ENCODE data around the gene CBLC. TPM values are rescaled to one million over a fixed set of nuclear protein-coding genes. Genes with fewer than 3 reads are reported as not detected.

The CBLC gene, protein sequence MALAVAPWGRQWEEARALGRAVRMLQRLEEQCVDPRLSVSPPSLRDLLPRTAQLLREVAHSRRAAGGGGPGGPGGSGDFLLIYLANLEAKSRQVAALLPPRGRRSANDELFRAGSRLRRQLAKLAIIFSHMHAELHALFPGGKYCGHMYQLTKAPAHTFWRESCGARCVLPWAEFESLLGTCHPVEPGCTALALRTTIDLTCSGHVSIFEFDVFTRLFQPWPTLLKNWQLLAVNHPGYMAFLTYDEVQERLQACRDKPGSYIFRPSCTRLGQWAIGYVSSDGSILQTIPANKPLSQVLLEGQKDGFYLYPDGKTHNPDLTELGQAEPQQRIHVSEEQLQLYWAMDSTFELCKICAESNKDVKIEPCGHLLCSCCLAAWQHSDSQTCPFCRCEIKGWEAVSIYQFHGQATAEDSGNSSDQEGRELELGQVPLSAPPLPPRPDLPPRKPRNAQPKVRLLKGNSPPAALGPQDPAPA
- total RNA-seq (2012; rRNA removed): not detected in 2 replicates

DNA sequence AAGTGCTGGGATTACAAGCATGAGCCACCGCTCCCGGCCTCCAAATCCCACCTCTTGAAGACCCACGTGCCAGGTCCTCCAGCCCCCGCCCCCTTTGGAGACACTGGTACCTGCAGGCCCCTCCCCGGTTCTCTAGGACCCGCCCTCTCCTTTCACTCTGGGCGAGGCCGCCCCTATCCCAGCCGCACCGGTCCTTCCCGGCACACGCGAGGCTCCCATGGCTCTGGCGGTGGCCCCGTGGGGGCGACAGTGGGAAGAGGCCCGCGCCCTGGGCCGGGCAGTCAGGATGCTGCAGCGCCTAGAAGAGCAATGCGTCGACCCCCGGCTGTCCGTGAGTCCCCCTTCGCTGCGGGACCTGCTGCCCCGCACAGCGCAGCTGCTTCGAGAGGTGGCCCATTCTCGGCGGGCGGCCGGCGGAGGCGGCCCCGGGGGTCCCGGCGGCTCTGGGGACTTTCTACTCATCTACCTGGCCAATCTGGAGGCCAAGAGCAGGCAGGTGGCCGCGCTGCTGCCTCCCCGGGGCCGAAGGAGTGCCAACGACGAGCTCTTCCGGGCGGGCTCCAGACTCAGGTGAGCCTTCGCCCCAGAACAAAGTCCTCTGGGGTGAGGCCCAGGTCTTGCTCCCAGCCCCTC is at the start of gene CBLC:
CBLC (plus strand) TSS at position 176 of the 633 bp plus-strand sequence; CDS start at position 218, 42 bp downstream.
- H3K9me3 ChIP-seq (replicated peaks; ENCODE audit: low read length): no peaks in the 10 kb centered on the region
- no peak within 1 kb of the TSS for H3K9ac ChIP-seq (ENCODE audit: low read depth, low read length)
- no peaks in the 10 kb centered on the region for H3K27me3 ChIP-seq (ENCODE audit: control insufficient read depth, insufficient read depth, low read length)
- H3K36me3 ChIP-seq (ENCODE audit: insufficient read depth, low read length): no peaks in the 10 kb centered on the region
- no peak within 1 kb of the TSS for H3K4me3 ChIP-seq (ENCODE audit: low read length)
- peaks cover 25% of the 10 kb centered on the region for H3K4me1 ChIP-seq (ENCODE audit: control insufficient read depth, insufficient read depth, low read length)
- H3K4me2 ChIP-seq (ENCODE audit: low read length): no peak within 1 kb of the TSS

DNA sequence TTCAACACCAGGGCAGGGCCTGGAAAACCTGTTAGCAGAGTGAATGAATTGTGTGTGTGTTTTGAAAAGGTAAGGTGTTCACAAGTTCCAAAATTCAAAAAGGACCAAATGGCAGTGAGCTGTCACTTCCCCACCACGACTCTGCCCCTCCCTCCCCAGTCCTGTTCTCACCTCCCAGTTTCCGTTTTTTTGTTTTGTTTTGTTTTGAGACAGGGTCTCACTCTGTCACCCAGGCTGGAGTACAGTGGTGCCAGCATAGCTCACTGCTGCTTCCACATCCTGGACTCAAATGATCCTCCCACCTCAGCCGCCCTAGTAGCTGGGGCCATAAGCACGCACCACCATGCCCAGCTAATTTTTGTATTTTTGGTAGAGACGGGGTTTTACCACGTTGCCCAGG is 49.5 kb upstream of the CBLC start:
- Histone ChIP-seq H3K36me3 (ENCODE audit: insufficient read depth, low read length) (no peaks in the 10 kb centered on the region), H3K4me2 (ENCODE audit: low read length) (no peak overlapping the region), H3K4me3 (ENCODE audit: low read length) (no peak overlapping the region), H3K27me3 (ENCODE audit: control insufficient read depth, insufficient read depth, low read length) (no peaks in the 10 kb centered on the region), H3K4me1 (ENCODE audit: control insufficient read depth, insufficient read depth, low read length) (peaks cover 17% of the 10 kb centered on the region), H3K9me3 (replicated peaks; ENCODE audit: low read length) (no peaks in the 10 kb centered on the region), H3K9ac (ENCODE audit: low read depth, low read length) (no peak overlapping the region)

DNA sequence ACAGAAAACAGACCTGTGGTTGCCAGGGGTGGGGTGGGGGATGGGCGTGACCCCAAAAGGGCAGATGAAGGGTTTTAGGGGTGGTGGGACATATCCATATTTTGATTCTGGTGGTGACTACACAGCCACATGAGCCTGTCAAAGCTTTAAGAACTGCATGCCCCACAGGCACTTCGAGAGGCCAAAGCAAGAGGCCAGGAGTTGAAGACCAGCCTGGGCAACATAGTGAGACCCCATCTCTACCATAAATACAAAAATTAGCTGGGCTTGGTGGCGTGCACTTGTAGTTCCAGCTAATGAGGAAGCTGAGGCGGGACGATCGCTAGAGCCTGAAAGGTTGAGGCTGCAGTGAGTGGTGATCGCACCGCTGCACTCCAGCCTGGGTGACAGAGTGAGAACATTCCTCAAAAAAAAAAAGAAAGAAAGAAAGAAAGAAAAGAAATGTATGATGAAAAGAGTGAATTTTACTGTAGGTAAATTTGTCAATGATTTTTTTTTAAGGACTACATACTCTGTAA is 48.1 kb upstream of the CBLC start:
- peaks cover 10% of the 10 kb centered on the region for H3K4me1 ChIP-seq (ENCODE audit: control insufficient read depth, insufficient read depth, low read length)
- no peak overlapping the region for H3K4me2 ChIP-seq (ENCODE audit: low read length)
- no peaks in the 10 kb centered on the region for H3K36me3 ChIP-seq (ENCODE audit: insufficient read depth, low read length)
- no peak overlapping the region for H3K4me3 ChIP-seq (ENCODE audit: low read length)
- no peaks in the 10 kb centered on the region for H3K9me3 ChIP-seq (replicated peaks; ENCODE audit: low read length)
- H3K27me3 ChIP-seq (ENCODE audit: control insufficient read depth, insufficient read depth, low read length): no peaks in the 10 kb centered on the region
- H3K9ac ChIP-seq (ENCODE audit: low read depth, low read length): no peak overlapping the region

DNA sequence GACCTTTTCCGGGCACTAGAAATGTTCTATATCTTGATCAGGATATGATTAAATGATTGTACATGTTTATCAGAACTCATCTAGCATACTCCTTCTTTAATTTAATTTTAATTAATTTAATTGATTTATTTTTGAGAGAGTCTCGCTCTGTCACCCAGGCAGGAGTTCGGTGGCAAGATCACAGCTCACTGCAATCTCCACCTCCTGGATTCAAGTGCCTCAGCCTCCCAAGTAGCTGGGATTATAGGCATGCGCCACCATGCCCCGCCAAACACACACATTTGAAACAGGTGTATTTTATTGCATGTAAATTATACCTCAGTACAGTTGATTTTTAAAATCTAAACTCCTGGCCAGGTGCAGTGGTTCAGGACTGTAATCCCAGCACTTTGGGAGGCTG is 46.6 kb upstream of the CBLC start:
- no peaks in the 10 kb centered on the region for H3K4me1 ChIP-seq (ENCODE audit: control insufficient read depth, insufficient read depth, low read length)
- H3K27me3 ChIP-seq (ENCODE audit: control insufficient read depth, insufficient read depth, low read length): no peaks in the 10 kb centered on the region
- H3K9me3 ChIP-seq (replicated peaks; ENCODE audit: low read length): no peaks in the 10 kb centered on the region
- no peak overlapping the region for H3K4me2 ChIP-seq (ENCODE audit: low read length)
- H3K4me3 ChIP-seq (ENCODE audit: low read length): no peak overlapping the region
- no peak overlapping the region for H3K9ac ChIP-seq (ENCODE audit: low read depth, low read length)
- H3K36me3 ChIP-seq (ENCODE audit: insufficient read depth, low read length): no peaks in the 10 kb centered on the region

DNA sequence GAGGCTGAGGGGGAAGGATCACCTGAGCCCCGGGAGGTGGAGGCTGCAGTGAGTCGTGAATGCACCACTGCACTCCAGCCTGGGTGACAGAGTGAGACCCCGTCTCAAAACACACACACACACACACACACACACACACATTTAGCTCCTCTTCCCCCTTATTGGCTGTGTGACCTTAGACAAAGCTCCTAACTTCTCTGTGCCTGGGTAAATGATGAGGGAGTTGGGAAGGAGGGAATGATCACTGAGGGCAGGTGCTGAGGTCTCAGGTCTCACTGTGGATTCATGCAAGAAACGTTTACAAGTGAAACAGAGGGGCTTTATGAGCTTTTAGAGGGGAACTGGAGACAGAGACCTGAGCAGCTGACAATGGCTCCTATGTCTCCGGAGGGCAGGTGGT is 46.1 kb upstream of the CBLC start:
- Histone ChIP-seq H3K4me1 (ENCODE audit: control insufficient read depth, insufficient read depth, low read length) (peaks cover 1% of the 10 kb centered on the region), H3K27me3 (ENCODE audit: control insufficient read depth, insufficient read depth, low read length) (no peaks in the 10 kb centered on the region), H3K36me3 (ENCODE audit: insufficient read depth, low read length) (no peaks in the 10 kb centered on the region), H3K9ac (ENCODE audit: low read depth, low read length) (no peak overlapping the region), H3K4me2 (ENCODE audit: low read length) (no peak overlapping the region), H3K4me3 (ENCODE audit: low read length) (no peak overlapping the region), H3K9me3 (replicated peaks; ENCODE audit: low read length) (no peaks in the 10 kb centered on the region)

DNA sequence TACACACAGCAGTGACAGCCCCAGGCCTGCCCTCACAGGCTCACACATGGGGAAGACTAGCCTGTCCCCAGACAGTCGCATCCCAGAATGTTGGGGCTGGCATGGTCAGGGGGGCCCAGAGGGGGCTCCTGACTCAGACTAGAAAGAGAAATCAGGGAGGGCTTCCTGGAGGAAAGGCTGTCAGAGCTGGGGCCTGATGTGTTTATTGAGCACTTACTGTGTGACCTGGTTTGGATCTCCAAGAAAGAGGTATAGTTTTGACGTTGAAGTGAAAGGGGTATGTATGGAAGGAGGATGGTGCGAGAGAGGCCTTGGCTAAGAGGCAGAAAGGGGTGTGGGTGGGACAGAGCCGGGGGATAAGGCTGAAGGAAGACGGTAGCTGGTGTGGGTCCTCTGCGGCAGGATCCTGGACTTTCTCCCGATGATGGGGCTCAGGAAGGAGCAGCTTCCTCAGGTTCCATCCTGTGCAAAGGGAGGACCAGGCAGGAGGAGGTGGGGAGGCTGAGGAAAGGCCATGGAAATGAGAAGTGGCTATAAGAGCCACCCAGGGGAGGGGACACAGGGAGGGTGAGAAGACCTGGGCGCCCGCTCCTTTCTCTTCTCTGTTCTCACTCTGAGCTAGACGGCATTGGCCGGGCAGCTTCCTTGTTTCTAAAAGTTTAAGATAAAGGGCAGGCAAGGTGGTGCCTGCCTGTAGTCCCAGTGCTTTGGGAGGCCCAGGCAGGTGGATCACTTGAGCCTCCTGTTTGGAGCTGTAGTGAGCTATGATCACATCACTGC is 45.3 kb upstream of the CBLC start:
- H3K9me3 ChIP-seq (replicated peaks; ENCODE audit: low read length): no peaks in the 10 kb centered on the region
- H3K27me3 ChIP-seq (ENCODE audit: control insufficient read depth, insufficient read depth, low read length): no peaks in the 10 kb centered on the region
- no peak overlapping the region for H3K4me3 ChIP-seq (ENCODE audit: low read length)
- H3K4me1 ChIP-seq (ENCODE audit: control insufficient read depth, insufficient read depth, low read length): peaks cover 9% of the 10 kb centered on the region
- no peak overlapping the region for H3K4me2 ChIP-seq (ENCODE audit: low read length)
- no peaks in the 10 kb centered on the region for H3K36me3 ChIP-seq (ENCODE audit: insufficient read depth, low read length)
- H3K9ac ChIP-seq (ENCODE audit: low read depth, low read length): no peak overlapping the region

DNA sequence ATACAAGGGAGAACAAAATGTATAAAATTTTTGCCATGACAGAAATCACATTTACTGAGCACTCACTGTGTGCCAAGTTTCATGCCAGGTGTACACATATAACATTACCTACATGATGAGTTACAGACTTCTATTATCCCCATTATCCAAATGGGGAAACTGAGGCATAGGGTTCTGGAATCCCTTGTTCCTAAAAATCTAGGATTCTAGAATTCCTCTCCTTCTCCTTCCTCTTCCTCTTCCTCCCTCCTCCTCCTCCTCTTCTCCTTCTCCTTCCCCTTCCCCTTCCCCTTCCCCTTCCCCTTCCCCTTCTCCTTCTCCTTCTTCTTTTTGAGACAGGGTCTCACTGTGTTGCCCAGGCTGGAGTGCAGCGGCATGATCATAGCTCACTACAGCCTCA is 43.3 kb upstream of the CBLC start:
- no peak overlapping the region for H3K4me2 ChIP-seq (ENCODE audit: low read length)
- H3K4me3 ChIP-seq (ENCODE audit: low read length): no peak overlapping the region
- H3K4me1 ChIP-seq (ENCODE audit: control insufficient read depth, insufficient read depth, low read length): peaks cover 22% of the 10 kb centered on the region
- no peaks in the 10 kb centered on the region for H3K9me3 ChIP-seq (replicated peaks; ENCODE audit: low read length)
- no peaks in the 10 kb centered on the region for H3K36me3 ChIP-seq (ENCODE audit: insufficient read depth, low read length)
- no peaks in the 10 kb centered on the region for H3K27me3 ChIP-seq (ENCODE audit: control insufficient read depth, insufficient read depth, low read length)
- no peak overlapping the region for H3K9ac ChIP-seq (ENCODE audit: low read depth, low read length)

DNA sequence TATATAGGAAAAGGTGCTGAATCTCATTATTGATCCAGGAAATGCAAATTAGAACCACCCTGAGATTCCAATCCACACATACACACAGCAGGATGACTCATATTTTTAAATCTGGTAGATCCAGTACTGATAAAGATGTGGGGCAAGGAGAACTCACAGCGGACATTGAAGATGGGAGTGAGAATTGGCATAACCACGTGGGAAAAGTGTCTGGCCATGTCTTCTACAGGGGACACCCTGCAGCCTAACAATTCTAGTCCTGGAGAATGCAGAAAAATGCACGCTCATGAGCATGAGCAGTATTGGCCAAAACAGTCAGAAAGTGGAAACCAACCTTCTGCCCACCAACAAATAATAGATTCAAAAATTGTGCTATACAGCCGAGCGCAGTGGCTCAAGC is 42.7 kb upstream of the CBLC start:
- no peaks in the 10 kb centered on the region for H3K27me3 ChIP-seq (ENCODE audit: control insufficient read depth, insufficient read depth, low read length)
- H3K4me1 ChIP-seq (ENCODE audit: control insufficient read depth, insufficient read depth, low read length): peaks cover 22% of the 10 kb centered on the region
- H3K4me2 ChIP-seq (ENCODE audit: low read length): no peak overlapping the region
- no peak overlapping the region for H3K4me3 ChIP-seq (ENCODE audit: low read length)
- no peak overlapping the region for H3K9ac ChIP-seq (ENCODE audit: low read depth, low read length)
- no peaks in the 10 kb centered on the region for H3K9me3 ChIP-seq (replicated peaks; ENCODE audit: low read length)
- H3K36me3 ChIP-seq (ENCODE audit: insufficient read depth, low read length): no peaks in the 10 kb centered on the region

DNA sequence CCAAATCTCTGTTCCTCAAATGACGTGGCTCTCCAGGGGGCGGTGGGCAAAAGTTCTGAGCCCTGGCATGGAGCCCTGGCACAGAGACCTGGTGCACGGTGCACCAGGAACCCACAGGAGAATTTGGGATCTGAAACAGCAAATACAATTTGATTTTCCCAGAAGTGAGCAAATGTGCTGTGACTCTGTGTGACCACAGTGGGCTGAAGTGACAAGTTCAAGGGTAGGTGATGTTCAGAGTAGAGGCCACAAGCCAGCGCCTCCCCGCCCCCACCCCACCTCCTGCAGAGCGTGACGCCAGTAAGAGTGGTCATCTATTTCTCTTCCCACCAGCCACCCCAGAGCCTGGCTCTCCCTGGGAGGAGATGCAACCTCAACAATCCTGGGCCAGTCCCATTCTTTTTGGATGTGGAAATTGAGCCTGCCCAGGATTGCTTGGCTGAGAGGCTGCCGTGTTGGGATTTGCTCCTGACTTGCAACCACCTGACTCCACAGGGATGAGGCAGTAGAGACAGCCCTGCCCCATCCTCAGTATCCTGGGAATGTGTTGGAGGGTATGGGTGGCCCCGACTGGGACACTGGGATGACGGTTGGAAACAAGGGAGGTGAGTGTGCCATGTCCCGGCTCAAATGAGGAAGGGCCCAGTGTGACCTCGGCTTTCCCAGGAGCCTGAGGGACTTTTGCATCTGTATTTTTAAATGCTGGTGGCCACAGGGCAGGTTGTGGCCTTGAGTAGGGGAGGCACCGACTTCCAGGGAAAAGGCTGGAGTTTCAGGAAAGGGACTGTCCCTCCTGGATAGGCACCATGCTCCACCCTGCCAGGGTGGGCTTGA is 40.2 kb upstream of the CBLC start:
- Histone ChIP-seq H3K36me3 (ENCODE audit: insufficient read depth, low read length) (no peaks in the 10 kb centered on the region), H3K4me3 (ENCODE audit: low read length) (no peak overlapping the region), H3K9me3 (replicated peaks; ENCODE audit: low read length) (no peaks in the 10 kb centered on the region), H3K4me2 (ENCODE audit: low read length) (no peak overlapping the region), H3K9ac (ENCODE audit: low read depth, low read length) (no peak overlapping the region), H3K27me3 (ENCODE audit: control insufficient read depth, insufficient read depth, low read length) (no peaks in the 10 kb centered on the region), H3K4me1 (ENCODE audit: control insufficient read depth, insufficient read depth, low read length) (peaks cover 33% of the 10 kb centered on the region)

DNA sequence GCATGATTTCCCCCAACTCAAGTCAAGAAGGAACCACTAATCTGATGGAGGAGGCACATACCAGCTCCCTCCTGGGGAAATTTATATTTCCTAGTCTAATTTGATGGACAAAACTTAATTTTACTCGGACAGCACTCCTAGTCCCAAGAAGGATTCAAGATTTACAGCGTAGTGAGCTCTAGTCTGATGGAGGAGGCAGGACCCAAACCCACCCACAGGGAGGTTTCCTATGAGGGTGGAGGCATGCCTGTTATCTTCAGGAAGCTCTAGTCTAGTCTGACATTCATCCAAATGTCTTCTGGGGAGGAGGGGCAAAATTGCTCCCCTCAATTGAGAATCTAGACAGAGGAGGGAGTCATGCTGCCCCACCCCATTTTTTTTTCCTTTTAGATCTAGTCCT is 39.6 kb upstream of the CBLC start:
- Histone ChIP-seq H3K27me3 (ENCODE audit: control insufficient read depth, insufficient read depth, low read length) (no peaks in the 10 kb centered on the region), H3K4me1 (ENCODE audit: control insufficient read depth, insufficient read depth, low read length) (peaks cover 40% of the 10 kb centered on the region), H3K9me3 (replicated peaks; ENCODE audit: low read length) (no peaks in the 10 kb centered on the region), H3K4me3 (ENCODE audit: low read length) (no peak overlapping the region), H3K4me2 (ENCODE audit: low read length) (no peak overlapping the region), H3K36me3 (ENCODE audit: insufficient read depth, low read length) (no peaks in the 10 kb centered on the region), H3K9ac (ENCODE audit: low read depth, low read length) (no peak overlapping the region)

Data from skeletal muscle satellite cell (primary cell).